Astrocyte of the spinal cord (primary cell): ENCODE measurements around the gene AKAP6.

Source experiments
- DNase-seq: peaks from one replicate; pipeline ENCODE4 v3.0.0; 2011; ENCODE audit warnings: low read depth, low spot score
- H3K4me3 ChIP-seq: 2 replicates; pipeline ENCODE4 v1.5.1; 2011; ENCODE audit warnings: low read depth, mild to moderate bottlenecking, low read length, moderate library complexity
- CTCF ChIP-seq: IDR thresholded peaks from 2 replicates; pipeline ENCODE4 v1.5.1; 2012; ENCODE audit warnings: low read depth, mild to moderate bottlenecking, low read length, inconsistent platforms
- in situ Hi-C: cut with HindIII; loops from 2 replicates; pipeline ENCODE4 v1.10.0; 2017; ENCODE audit warnings: low sequenced_read_pairs

The AKAP6 gene

GRCh38 chr14:32738206-32738871 lies 409.2 kb downstream of the AKAP6 start:
- H3K4me3 ChIP-seq = no peak overlapping the region
- no peak for TF ChIP-seq CTCF
- in situ Hi-C loops = no loop called here
- DNase-seq = no peak

- no peak overlapping the region for H3K4me3 ChIP-seq
- in situ Hi-C loops = no loop called here
- no peak for TF ChIP-seq CTCF
- no peak for DNase-seq
These were observed 415.8 kb downstream of the AKAP6 start for GRCh38 chr14:32744811-32745445.

GRCh38 chr14:32754209-32754608 lies 425.1 kb downstream of the AKAP6 start:
- no peak for DNase-seq
- no peak overlapping the region for H3K4me3 ChIP-seq
- TF ChIP-seq CTCF = no peak
- in situ Hi-C loops = no loop called here

GRCh38 chr14:32756173-32756572 lies 427.1 kb downstream of the AKAP6 start:
- no peak for TF ChIP-seq CTCF
- in situ Hi-C loops = no loop called here
- no peak overlapping the region for H3K4me3 ChIP-seq
- no peak for DNase-seq

GRCh38 chr14:32756775-32757174 lies 427.7 kb downstream of the AKAP6 start:
- TF ChIP-seq CTCF = no peak
- in situ Hi-C loops = no loop called here
- DNase-seq = no peak

GRCh38 chr14:32757568-32757967 lies 428.5 kb downstream of the AKAP6 start:
- TF ChIP-seq CTCF = no peak
- DNase-seq = no peak
- H3K4me3 ChIP-seq = no peak overlapping the region
- in situ Hi-C loops = no loop called here

More at GRCh38 chr14:32756775-32757174, 427.7 kb downstream of the AKAP6 start:
- no peak overlapping the region for H3K4me3 ChIP-seq
